Frontal cortex (tissue), 4 donors: ENCODE results near the gene USP10. TPM values are rescaled to one million over a fixed set of nuclear protein-coding genes. Genes with fewer than 3 reads are reported as not detected.
"Not testable (repeated sequence)": the region's sequence is repeated elsewhere in the genome, so short reads cannot be mapped to it uniquely, and the experiment has no call there.

Experiments used
- DNase-seq, 2 donors: peaks; one replicate each; pipeline ENCODE4 v3.0.0; 2012; ENCODE audit warnings: low spot score in 2 of 2
- FAIRE-seq: peaks from 2 replicates; lab custom pipeline; 2012; peaks lifted over from hg19 to GRCh38; lab: Jason Lieb, UNC
- total RNA-seq: library from RNA; depleted of rRNA; stranded (reverse); fragments of >200 nt; gene quantifications from one replicate; pipeline ENCODE4 v1.2.3, GENCODE V29; 2014
- donor health status: control.
- donor health status: control.
- donor health status: control.

USP10 gene
- total RNA-seq, 1 donor from 2014 or later: 53.8 TPM

DNA sequence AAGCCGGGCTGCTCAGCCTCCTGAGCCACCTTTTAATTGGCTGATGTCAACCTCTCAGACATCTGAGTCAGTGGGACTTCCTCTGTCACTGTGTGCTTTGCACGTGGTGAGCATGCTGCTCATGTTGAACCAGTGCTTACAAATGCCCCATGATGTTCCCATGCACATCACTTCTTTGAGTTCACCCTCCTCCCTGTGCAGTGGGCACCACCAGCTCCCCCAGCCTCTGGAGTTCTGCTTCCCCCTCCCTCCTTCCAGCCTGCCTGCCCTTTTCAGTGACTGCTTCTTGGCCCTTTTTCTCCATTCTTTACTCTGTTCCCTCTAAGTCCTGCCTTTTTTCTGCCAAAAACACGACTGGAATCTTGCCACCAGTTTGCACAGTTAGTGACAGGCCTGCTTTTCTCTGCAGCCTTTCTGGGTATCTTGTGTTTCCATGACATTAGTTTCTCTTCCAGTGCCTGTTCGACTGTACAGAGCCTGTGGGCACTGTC lies 41.6 kb downstream of the USP10 start:
- DNase-seq (peak in 1 of 2 donors; percentile 31), FAIRE-seq (no peak)

DNA sequence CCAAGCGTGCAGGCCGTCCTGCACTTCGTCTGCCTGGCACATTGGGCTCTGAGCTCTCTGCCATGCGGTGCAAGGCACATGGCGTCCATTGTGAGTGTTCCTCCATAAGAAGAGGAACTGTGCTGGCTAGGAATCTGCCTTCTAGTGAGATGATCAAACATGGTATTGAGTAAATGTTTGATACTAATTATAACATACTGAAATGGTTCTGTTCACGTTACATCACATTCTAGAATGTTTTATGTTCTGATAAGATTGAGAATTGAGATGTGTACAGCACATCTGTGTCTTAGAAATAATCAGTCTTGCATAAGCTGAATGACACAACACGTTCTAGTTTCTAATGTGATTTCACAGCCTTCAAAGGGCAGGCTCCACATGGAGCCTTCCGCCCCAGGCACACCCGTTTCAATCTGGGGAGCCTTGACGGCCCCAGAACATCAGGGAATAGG lies 42.9 kb downstream of the USP10 start:
- DNase-seq (no peak), FAIRE-seq (no peak)

DNA sequence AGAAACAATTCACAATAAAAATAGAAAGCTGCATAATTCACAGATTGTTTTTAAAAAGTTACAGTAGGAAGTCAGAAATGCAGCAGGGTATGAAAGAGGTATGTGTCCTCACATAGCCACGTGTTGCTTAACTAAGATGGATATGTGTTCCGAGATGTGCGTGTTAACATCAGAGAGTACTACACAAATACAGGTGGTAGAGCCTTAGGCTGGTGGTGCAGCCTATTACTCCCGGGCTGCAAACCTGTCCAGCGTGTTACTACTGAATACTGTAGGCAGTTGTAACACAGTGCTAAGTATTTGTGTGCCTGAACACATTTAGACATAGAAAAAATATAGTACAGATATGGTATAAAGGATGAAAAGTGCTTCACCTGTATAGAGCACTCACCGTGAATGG lies 46.4 kb downstream of the USP10 start:
- FAIRE-seq (no peak), DNase-seq (no peak)

DNA sequence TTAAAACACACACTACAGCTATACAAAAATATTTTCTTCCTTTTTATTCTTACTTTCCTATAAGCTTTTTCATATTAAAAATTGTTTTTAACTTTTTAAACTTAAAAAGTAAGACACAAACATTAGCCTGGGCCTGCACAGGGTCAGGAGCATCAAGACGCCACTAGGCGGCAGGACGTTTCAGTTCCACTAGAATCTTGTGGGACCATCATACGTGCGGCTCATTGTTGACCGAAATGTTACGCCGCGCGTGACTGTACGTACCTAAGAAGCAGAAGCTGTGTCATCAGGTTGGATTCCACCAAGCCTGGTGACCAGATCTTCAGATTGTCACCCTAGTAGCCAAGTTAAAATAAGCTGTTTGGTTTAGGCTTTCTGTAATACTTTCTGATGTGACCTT lies 47.1 kb downstream of the USP10 start:
- DNase-seq (no peak), FAIRE-seq (no peak)

DNA sequence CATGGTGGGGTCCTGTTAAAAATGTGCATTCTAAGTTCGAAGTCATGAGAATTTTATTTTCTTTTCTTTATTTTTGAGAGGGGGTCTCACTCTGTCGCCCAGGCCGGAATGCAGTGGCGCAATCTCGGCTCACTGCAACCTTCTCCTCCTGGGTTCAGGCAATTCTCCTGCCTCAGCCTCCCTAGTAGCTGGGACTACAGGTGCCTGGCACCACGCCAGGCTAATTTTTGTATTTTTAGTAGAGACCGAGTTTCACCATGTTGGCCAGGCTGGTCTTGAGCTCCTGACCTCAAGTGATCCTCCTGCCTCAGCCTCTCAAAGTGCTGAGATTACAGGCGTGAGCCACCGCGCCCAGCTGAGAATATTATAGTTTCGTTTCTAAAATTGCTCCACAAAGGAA lies 48.4 kb downstream of the USP10 start:
- DNase-seq, FAIRE-seq: not testable (repeated sequence)

DNA sequence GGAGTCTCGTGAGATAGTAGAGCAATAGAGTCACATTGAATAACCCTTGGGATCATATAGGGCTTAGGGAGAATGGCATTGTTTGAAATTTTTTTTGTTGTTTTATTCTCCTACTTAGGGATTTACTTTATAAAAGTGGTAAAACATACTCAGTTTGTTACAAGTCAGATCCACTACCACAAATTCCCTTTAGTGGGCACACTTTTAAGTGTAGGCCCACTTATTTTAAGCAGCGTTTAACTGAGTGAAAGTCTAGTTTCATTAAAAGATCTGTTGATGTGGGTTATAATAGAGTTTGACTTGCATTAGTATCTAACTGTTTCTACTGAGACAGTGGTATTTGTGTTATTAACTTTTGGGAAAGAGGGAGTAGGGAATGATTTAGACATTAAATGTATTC lies 49.3 kb downstream of the USP10 start:
- no peak for FAIRE-seq

DNA sequence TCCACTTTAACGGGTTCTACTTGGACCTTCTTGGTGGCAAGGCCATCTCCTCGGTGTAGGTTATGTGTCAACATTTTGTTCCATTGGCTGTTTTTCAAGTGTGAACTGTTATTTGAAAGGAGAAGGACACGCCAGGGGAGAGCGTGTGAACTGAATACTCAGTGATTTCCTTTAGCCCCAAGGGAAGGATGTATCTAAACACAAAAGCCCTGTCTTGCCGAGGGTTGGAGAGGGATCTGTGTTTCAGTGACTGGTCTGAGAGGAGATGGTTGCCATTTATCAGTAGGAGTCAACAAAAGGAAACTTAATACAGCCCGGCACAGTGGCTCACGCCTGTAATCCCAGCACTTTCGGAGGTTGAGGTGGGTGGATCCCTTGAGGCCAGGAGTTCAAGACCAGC lies 50.0 kb downstream of the USP10 start:
- DNase-seq: no peak
- no peak for FAIRE-seq

More for the DNA sequence above, 49.3 kb downstream of the USP10 start:
- no peak for DNase-seq

DNA sequence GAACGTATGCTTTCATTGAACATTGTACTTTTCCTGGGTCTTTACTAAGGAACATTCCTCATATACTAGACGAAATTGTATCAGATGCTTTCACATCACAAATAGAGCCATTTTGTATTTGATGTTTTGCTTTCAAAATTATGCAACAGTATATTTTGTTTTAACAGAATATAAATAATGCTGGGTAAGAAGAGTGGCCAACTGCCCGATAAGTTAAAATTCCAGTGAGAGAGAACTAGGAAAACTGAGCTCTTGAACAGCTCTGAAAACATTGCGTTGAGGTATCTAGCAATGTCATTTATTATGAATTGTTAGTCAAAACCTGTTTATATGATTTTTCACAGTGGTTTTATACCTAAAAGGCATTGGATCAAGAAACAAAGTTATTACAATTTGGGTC lies 50.8 kb downstream of the USP10 start:
- FAIRE-seq: no peak
- DNase-seq: no peak

DNA sequence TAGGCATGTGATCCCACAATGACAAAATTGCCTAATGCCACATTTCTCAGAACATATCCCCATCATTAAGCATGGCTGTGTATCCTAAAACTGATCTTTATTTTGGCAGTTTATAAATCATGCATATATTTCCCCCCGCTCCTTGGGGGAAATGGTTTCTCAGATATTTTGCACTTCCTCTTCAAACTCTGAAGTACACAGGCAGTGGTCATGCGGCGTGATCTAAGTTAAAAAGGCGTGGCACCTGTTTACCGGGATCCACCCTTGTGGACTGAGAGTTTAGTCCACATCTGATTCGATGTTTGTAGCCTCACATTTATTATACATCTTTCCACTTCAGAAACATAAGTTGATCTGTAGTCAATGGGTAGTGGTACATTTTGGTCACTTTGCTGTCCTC lies 51.4 kb downstream of the USP10 start:
- no peak for FAIRE-seq
- no peak for DNase-seq

DNA sequence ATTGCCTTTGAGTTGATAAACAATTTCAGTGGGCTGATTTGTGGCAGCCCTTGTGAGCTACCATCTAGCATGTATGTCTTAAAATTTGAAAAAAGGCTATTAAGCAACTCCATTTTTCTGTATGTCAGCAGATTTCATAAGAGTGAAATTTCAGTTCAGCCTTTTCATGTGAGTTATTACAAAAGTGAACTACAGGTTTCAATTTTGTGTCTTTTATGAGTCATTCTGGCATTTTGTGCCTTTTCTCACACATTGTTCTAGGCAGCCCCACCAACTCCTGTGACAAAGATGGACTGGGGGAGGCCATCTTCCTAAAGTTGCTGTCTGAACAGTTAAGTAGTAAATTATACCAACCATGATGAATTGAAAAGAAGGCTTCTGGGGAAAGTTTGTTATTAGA lies 52.1 kb downstream of the USP10 start:
- FAIRE-seq: no peak
- no peak for DNase-seq

DNA sequence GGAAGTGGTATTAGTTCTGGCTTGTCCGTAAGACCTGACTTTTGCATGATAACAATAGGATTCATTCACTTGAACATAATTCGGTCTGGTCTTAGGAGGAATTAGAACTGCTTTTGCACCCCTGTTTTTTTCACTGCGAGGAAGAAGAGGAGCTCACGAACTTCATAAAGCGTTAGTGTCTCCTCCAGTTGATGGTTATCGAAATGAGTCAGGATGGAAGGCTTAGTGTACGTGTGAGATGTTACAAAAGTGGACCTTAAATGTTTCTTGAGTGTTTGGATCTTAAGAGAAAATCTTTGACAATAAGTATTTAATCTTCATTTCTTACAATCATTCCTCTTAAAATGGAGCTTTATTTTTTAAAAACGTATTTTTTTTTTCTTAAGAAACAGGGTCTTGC lies 52.8 kb downstream of the USP10 start:
- DNase-seq (no peak), FAIRE-seq (no peak)

DNA sequence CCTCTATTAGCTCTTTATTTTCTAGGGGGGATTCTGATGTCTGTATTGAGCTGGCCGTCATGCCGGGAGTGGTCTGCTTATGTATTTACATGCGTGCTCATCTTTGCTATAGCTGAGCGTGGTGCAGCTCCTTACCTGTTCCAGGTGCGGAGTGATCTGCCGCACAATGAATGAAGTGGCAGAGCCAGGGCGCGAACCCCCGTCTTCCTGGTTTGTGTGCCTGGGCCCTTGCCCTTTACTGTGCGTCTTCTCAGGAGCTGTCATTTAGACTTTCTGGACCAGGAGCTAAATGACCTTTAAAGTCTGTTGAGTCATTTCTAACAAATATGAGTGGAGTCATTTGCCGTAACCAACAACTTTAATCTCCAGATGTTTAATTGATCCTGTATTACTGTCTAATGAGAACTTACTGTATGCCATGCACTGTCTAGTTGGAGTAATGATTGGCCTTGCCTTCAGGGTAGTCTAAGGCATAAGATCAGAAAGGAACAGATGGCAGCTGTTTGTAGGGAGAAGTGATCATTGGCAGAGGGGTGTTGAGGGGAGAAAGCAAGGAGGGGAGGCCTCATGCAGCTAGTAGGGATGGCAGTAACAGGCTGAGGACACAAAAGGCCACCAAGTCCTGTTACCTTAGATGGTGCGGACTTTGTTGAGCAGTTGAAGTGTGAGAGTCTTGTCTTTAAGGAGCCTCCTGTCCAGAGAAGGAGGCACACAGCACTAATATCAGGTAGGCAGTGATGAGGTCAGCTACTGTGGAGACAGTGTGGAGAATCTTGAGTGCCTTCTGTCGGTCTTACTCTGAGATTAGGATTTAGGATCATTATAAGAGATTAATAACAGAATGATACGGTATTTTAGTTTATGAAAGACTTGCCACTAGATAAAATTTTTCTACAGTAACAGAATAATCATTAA lies 53.9 kb downstream of the USP10 start:
- DNase-seq (no peak), FAIRE-seq (no peak)

DNA sequence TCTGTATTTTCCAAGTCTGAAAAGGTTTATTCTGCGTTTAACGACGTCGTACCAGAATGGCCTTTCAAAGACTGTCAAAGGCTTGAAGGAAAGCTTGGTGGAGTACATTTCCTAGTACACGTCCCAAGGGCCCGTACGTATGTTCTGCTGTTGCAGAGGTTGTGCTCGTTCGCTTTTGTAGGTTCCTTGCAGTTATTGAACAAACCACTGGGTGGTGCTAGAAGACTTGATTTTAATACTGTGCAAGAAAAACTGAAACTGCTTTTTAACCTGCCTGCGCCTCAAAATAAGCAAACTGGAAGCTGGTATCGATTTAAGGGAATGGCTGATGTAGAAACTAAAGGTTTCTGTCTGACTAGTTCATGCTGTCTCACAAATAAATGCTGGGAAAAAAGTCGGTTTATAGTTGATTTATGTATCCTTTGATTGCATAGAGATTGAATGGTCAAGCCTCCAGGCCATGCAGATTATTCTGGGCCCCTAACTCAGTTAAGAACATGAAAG lies 54.6 kb downstream of the USP10 start:
- DNase-seq: peak; percentile 44 to 62

DNA sequence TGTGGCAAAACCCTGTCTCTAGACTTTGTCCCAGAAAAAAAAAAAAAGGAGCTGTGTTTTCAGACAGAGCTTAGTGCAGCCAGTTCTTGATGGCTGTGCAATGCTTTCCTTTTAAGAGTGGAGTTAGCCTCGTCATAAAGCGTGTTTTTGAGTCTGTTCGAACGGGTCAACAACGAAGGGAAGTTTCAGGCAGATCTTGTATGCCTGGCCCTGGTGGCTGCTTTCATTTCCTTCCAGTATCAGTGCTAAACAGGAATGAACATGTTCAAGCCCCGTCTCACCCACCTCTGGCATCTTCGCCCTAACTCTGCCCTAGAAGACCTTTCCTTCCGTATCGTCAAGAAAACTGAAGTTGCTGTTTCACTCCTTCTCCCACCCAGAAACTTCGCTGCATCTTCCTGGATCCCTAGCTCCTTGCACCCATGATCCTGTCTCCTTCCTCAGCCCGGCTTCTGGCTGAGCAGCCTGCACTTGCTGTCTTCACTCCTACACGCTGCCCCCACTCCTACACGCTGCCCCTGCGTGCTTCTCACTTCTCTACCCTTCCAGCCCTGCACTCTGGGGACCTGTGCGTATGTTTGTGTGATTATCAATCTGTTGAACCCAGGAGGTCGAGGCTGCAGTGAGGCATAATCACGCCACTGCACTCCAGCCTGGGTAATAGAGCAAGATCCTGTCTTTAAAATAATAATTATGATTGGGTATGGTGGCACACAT lies 55.3 kb downstream of the USP10 start:
- no peak for DNase-seq
- FAIRE-seq: no peak

More for the DNA sequence above, 54.6 kb downstream of the USP10 start:
- FAIRE-seq: no peak

DNA sequence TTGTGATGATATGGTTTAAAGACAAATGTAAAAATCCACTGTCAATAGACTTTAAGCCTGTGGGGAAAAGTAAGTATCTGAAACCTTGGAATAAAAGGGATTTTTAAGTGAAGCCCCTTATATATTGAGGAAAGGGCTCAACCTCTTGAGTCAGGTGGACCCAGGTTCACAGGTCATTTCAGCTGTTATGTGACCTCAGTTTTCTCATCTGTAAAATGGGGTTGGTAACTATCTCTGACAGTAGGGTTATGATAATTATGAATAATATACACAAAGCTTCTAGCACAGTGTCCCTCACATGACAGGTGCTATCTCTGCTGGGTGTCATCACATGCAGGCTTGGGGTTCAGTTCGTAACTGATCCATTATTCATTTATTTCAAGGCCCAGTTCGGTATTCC lies 57.0 kb downstream of the USP10 start:
- FAIRE-seq: no peak

DNA sequence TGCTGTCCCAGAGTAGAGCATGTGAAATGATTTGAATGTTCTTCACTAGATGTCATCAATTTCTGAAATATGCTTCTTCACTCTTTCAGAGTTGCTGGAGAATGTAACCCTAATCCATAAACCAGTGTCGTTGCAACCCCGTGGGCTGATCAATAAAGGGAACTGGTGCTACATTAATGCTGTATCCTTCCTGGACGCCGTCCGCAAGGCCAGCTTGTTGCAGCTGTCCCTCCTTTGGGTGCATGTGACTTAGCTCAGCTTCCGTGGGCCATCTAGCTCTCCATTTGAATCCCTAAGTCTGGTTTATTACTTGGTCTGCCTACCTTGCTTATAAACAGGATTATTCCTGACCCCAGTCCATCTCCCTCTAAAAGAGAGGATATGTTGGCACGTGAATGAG lies 58.8 kb downstream of the USP10 start:
- FAIRE-seq: no peak
- DNase-seq: no peak

More for the DNA sequence above, 57.0 kb downstream of the USP10 start:
- DNase-seq: no peak

DNA sequence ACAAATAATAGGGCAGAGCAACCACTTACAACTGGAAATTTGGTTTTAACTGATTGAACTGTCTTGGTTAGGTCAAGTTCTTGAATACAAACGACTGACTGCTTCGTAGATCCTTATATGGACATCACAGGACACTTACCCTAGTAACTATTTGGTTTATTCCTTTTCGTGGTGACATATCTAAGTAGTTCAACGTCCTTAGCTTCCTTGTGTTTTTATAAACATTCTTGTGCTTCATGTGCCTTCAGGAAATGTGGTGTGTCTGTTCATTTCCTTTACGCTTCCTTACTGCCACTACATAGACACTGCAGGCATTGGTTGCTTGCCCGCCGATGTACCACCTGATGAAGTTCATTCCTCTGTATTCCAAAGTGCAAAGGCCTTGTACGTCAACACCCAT lies 59.3 kb downstream of the USP10 start:
- FAIRE-seq (no peak), DNase-seq (no peak)

DNA sequence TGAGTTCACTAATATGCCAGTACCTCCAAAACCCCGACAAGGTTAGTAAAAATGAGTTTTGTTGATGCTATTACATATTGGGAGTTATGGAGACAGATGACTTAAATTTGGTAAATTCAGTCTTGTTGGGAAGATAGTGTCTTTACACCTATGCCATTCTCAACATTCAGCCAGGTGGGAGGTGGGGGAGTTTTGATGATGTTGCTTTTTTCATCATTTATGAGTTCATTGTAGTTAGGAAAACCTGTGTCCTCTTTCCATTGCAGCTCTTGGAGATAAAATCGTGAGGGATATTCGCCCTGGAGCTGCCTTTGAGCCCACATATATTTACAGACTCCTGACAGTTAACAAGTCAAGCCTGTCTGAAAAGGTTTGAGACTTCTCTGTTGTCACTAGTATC lies 60.1 kb downstream of the USP10 start:
- no peak for DNase-seq
- FAIRE-seq: no peak

DNA sequence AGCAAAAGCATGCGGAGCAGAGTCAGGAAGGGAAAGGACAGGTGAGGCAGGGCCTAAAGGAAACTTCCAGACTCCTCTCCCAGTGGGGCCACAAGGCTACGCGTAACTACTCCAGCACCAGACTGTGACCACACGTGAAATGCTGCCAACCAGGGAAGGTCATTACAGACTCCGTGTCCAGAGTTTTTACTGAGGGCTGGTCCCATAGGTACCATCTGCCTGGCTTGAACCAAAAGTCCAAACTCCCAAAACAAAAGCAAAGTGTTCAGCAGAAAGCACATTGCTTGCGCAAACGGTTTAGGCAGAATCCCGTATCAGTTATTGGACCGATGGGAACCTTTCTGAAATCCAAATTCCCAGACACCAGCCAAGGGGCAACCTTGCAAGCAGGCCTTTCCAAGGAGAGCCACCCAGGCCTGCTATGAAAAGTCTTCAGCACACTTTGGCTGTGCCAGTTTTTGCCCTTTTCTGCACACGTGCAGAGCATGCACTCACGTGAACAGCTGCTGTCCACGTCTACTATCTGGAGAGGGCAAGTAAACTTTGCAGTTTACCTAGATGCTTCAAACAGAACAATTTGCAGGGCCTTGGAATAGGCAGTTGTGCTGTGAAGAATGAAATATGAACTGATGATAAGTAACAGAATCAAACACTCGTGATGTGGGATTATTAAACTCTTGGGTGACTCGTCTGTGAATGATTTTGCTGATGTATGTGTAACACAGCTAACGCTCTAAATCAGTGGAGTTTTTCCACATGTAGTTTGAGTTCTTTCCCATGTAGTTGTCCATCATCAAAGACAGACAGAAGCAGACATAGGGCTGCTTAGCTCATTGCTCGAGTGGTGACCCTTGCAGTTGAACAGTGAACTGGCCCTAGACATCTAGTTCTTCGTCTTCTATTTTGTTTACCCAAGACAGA lies 61.9 kb downstream of the USP10 start:
- no peak for FAIRE-seq
- no peak for DNase-seq

DNA sequence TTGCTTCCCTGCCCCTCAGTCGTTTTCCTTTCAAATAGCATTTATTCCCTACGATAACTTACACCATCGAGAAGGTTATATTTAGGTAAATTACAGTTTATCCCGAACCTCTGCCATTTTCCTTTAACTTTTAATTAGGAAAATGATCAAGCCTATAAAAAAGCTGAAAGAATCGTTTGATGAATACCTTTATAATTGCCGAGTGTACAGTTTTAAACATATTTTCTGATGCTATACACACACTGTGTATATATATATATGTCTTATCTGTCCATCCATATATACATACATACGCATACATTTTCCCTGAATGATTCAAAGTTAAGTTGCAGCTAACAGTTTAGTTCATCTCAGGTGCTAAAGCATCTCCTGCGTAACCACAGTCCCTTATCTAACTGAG lies 63.4 kb downstream of the USP10 start:
- FAIRE-seq: no peak
- DNase-seq: no peak
